ENCODE data around the gene CPB2. TPM values are rescaled to one million over a fixed set of nuclear protein-coding genes. Genes with fewer than 3 reads are reported as not detected.

CPB2 gene
- total RNA-seq, 6 experiments from 2014 or later = not detected

DNA sequence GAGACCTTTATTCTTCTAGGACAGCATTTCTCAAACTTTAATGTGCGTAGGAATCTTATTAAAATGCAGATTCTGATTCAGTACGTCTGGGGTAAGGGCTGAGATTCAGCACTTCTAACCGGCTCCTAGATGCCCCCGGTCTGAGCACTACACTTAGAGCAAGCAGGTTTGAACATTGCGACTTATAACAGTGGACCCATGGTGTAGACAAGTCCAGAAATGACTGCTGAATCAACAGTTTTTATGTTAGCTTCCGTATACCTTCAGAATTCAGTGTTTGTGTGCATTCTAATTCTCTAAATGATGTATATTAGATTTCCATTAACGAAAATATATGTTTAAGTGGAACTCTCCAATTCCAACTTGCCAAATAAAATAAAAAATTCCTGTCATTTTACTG is 17.5 kb upstream of the CPB2 start:
- H3K27ac Mint-ChIP-seq = no peak overlapping the region
- no peaks in the 10 kb centered on the region for H3K9me3 Mint-ChIP-seq
- H3K27me3 Mint-ChIP-seq (ENCODE audit: insufficient read depth) = peaks cover 21% of the 10 kb centered on the region
- no peaks in the 10 kb centered on the region for H3K36me3 Mint-ChIP-seq (ENCODE audit: low read depth)
- no peak overlapping the region for H3K4me3 Mint-ChIP-seq
- DNase-seq = no peak
- H3K4me1 Mint-ChIP-seq (ENCODE audit: low read depth) = peaks cover 7% of the 10 kb centered on the region
- TF ChIP-seq, protein P1, sequence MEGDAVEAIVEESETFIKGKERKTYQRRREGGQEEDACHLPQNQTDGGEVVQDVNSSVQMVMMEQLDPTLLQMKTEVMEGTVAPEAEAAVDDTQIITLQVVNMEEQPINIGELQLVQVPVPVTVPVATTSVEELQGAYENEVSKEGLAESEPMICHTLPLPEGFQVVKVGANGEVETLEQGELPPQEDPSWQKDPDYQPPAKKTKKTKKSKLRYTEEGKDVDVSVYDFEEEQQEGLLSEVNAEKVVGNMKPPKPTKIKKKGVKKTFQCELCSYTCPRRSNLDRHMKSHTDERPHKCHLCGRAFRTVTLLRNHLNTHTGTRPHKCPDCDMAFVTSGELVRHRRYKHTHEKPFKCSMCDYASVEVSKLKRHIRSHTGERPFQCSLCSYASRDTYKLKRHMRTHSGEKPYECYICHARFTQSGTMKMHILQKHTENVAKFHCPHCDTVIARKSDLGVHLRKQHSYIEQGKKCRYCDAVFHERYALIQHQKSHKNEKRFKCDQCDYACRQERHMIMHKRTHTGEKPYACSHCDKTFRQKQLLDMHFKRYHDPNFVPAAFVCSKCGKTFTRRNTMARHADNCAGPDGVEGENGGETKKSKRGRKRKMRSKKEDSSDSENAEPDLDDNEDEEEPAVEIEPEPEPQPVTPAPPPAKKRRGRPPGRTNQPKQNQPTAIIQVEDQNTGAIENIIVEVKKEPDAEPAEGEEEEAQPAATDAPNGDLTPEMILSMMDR (IDR thresholded peaks at IDR 0.05) = no peak

DNA sequence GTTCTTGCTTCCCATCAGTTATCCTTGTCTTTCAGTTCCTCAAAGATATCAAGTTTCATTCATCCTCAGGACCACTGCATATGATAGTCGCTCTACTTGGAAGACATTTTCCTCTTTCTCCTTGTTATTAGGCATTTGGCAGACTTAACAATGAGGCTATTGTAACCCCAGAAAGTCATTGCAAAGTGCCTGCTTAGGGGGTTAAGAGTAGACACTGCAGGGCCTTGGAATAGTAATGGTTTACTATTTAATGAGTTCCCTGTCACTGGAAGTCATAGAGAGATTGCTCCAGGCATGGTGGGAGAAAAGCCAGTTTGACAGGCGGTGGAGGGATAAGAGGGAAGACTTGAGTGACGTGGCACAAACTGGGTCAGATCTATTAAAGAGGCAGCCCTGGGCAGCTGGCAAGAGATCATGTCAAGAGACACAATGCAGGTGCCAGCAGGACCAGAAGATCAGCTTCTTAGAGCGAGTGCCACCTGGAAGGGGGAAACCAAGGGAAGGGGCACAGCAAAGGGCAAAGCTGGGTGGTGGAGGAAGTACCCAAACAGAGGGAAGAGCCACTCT is 16.8 kb upstream of the CPB2 start:
- Mint-ChIP-seq H3K4me3 (no peak overlapping the region), H3K27ac (no peak overlapping the region), H3K36me3 (ENCODE audit: low read depth) (no peaks in the 10 kb centered on the region), H3K9me3 (no peaks in the 10 kb centered on the region), H3K4me1 (ENCODE audit: low read depth) (peaks cover 7% of the 10 kb centered on the region), H3K27me3 (ENCODE audit: insufficient read depth) (peaks cover 21% of the 10 kb centered on the region)
- no peak for DNase-seq
- TF ChIP-seq, protein P1 (IDR thresholded peaks at IDR 0.05) = no peak

DNA sequence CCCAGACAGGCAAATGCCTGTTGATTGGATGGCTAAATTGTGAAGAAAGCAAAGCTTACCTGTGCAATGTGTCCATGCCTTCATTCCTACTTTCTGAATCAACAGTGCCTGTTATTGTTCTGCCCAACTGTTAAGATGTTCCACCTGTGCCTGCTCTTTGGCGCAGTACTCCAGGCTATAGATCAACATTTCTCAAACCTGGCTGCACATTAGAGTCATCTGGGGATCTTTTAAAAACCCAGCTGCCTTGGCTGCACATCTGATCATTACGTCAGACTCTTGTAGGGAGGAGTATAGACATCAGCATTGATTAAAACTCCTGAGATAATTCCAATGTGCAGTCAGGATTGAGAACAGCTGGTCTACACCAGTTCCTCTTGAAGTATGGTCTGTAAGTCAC is 16.2 kb upstream of the CPB2 start:
- DNase-seq = no peak
- H3K36me3 Mint-ChIP-seq (ENCODE audit: low read depth) = no peaks in the 10 kb centered on the region
- peaks cover 21% of the 10 kb centered on the region for H3K27me3 Mint-ChIP-seq (ENCODE audit: insufficient read depth)
- H3K4me1 Mint-ChIP-seq (ENCODE audit: low read depth) = peaks cover 7% of the 10 kb centered on the region
- TF ChIP-seq, protein P1 (IDR thresholded peaks at IDR 0.05) = no peak
- no peaks in the 10 kb centered on the region for H3K9me3 Mint-ChIP-seq
- no peak overlapping the region for H3K4me3 Mint-ChIP-seq
- H3K27ac Mint-ChIP-seq = no peak overlapping the region

DNA sequence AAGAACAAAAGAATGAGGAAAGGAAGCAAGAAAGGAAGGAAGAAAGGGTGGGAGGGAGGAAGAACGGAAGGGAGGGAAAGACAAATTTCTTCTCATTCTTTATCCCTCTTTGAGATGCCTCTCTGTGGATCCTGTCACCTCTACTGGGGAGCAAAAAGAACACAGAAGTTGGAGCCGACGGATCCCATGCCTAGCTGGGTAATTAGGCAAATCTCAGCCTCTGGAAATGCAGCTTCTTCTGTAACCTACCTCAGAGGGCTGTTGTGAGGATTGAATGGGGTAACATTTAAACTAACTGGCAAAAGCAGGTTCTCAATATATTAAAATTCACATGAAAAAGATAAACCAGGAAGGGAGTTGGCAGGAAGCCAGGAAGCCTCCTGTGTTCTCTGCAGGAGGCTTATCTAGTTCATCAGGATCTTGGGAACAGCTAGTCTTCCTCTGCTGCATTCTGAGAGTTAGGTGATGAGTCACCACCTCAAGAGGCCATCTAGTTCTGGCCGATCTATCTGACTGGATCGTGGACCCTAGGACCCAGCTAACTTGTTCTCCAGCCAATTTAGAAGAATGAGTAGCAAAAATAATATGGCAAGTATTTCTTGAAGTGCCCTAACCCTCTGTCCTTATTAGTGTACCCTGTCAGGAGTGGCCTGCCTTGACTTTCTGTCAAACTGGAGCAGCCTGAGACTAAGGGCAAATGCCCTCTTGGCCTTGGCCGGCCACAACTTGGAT is 15.2 kb upstream of the CPB2 start:
- H3K4me3 Mint-ChIP-seq = no peak overlapping the region
- H3K27me3 Mint-ChIP-seq (ENCODE audit: insufficient read depth) = peaks cover 18% of the 10 kb centered on the region
- no peaks in the 10 kb centered on the region for H3K9me3 Mint-ChIP-seq
- TF ChIP-seq, protein P1 (IDR thresholded peaks at IDR 0.05) = no peak
- no peak overlapping the region for H3K27ac Mint-ChIP-seq
- peak; percentile 0 for DNase-seq
- no peaks in the 10 kb centered on the region for H3K36me3 Mint-ChIP-seq (ENCODE audit: low read depth)
- H3K4me1 Mint-ChIP-seq (ENCODE audit: low read depth) = no peaks in the 10 kb centered on the region

DNA sequence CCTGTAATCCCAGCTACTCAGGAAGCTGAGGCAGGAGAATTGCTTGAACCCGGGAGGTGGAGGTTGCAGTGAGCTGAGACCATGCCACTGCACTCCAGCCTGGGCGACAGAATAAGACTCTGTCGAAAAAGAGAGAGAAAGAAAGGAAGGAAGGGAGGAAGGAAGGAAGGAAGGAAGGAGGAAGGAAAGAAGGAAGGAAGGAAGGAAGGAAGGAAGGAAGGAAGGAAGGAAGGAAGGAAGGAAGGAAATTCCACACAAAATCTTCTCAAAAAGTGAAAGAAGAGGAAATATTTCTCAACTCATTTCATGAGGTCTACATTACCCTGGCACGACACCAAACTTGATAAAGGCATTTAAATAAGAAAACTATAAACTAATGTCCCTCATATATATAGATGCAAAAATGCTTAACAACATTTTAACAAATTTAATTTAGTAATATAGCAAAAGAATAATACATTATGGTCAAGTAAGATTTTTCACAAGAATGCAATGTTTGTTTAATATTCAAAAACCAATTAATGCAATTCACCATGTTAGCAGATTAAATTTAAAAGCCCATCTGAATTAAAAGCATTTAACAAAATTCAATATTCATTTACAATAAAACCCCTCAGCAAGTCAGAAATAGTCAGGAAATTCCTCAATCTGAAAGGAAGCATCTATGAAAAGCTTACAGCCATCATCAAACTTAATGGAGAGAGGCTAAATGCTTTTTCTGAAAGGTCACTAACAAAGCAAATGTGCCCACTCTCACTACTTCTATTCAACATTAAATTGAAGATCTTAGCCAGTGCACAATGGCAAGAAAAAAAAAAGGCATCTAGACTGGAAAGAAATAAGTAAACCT is 12.0 kb upstream of the CPB2 start:
- TF ChIP-seq, protein P1 (IDR thresholded peaks at IDR 0.05) = no peak
- H3K36me3 Mint-ChIP-seq (ENCODE audit: low read depth) = no peaks in the 10 kb centered on the region
- no peaks in the 10 kb centered on the region for H3K4me1 Mint-ChIP-seq (ENCODE audit: low read depth)
- no peak overlapping the region for H3K4me3 Mint-ChIP-seq
- DNase-seq = no peak
- peaks cover 4% of the 10 kb centered on the region for H3K27me3 Mint-ChIP-seq (ENCODE audit: insufficient read depth)
- H3K27ac Mint-ChIP-seq = no peak overlapping the region
- no peaks in the 10 kb centered on the region for H3K9me3 Mint-ChIP-seq

Data from HFFc6 (cell line).